Neuronal stem cell (in vitro differentiated cells): Measurements from ENCODE around the gene PC.

Experiments
- DNase-seq: peaks from one replicate; pipeline ENCODE4 v3.0.0-alpha.2; 2013; ENCODE audit warnings: low spot score
- H2AFZ ChIP-seq: one replicate; pipeline ENCODE4 v1.6.1; 2013; ENCODE audit warnings: mild to moderate bottlenecking, low read length, inconsistent platforms
- H2AK5ac ChIP-seq: 2 replicates; pipeline ENCODE4 v1.6.1; 2013; ENCODE audit warnings: low read depth, mild to moderate bottlenecking, inconsistent platforms, low read length, moderate library complexity, mixed read lengths
- H2BK120ac ChIP-seq: 2 replicates; pipeline ENCODE4 v1.6.1; 2013; ENCODE audit warnings: low read depth, mild to moderate bottlenecking, inconsistent platforms, low read length, moderate library complexity, mixed read lengths
- H2BK12ac ChIP-seq: one replicate; pipeline ENCODE4 v1.6.1; 2013; ENCODE audit warnings: low read length, inconsistent platforms
- H2BK15ac ChIP-seq: 2 replicates; pipeline ENCODE4 v1.6.1; 2013; ENCODE audit warnings: mild to moderate bottlenecking, low read length, inconsistent platforms, mixed read lengths
- H2BK5ac ChIP-seq: one replicate; pipeline ENCODE4 v1.6.1; 2013; ENCODE audit warnings: inconsistent platforms, mild to moderate bottlenecking, low read length, moderate library complexity
- H3K14ac ChIP-seq: one replicate; pipeline ENCODE4 v1.6.1; 2013; ENCODE audit warnings: low read length, inconsistent platforms
- H3K18ac ChIP-seq: 2 replicates; pipeline ENCODE4 v1.6.1; 2013; ENCODE audit warnings: low read length, inconsistent platforms
- H3K23ac ChIP-seq: 2 replicates; pipeline ENCODE4 v1.6.1; 2013; ENCODE audit warnings: low read depth, mild to moderate bottlenecking, mixed read lengths, low read length, inconsistent platforms; ENCODE audit not compliant: poor library complexity
- H3K27ac ChIP-seq: replicated peaks from 3 replicates; pipeline ENCODE4 v1.5.1; 2013; ENCODE audit warnings: low read length, inconsistent platforms
- H3K27me3 ChIP-seq, 3 experiments: 2 replicates each; pipeline ENCODE4 v1.6.1; 2013; ENCODE audit warnings: low read length in 3 of 3, mild to moderate bottlenecking in 2 of 3, inconsistent platforms in 1 of 3, low read depth in 1 of 3, mixed read lengths in 1 of 3, moderate library complexity in 1 of 3; ENCODE audit not compliant: control insufficient read depth in 3 of 3, insufficient read depth in 3 of 3
- H3K36me3 ChIP-seq, 2 donors: replicated peaks in 1 of 2; 2 replicates each; pipeline ENCODE4 v1.6.1; 2013; ENCODE audit warnings: low read length in 2 of 2; ENCODE audit not compliant: control insufficient read depth in 2 of 2, insufficient read depth in 2 of 2
- H3K4ac ChIP-seq: 2 replicates; pipeline ENCODE4 v1.6.1; 2013; ENCODE audit warnings: inconsistent platforms, mild to moderate bottlenecking, low read length, moderate library complexity
- H3K4me1 ChIP-seq, 2 donors: 1 replicate in 1 of 2; 2 replicates in 1 of 2; pipeline ENCODE4 v1.6.1; 2013; ENCODE audit warnings: low read length in 2 of 2, low read depth in 1 of 2; ENCODE audit not compliant: control insufficient read depth in 2 of 2, insufficient read depth in 1 of 2
- H3K4me2 ChIP-seq: one replicate; pipeline ENCODE4 v1.6.1; 2013; ENCODE audit warnings: mild to moderate bottlenecking, low read length, inconsistent platforms; ENCODE audit not compliant: insufficient read depth, poor library complexity, severe bottlenecking
- H3K4me3 ChIP-seq, 2 donors: 2 replicates each; pipeline ENCODE4 v1.5.1; 2013; ENCODE audit warnings: low read length in 2 of 2, mild to moderate bottlenecking in 2 of 2, inconsistent platforms in 1 of 2, moderate library complexity in 1 of 2
- H3K79me1 ChIP-seq: one replicate; pipeline ENCODE4 v1.6.1; 2013; ENCODE audit warnings: low read depth, mild to moderate bottlenecking, inconsistent platforms, low read length, moderate library complexity
- H3K9ac ChIP-seq: one replicate; pipeline ENCODE4 v1.6.1; 2013; ENCODE audit warnings: mild to moderate bottlenecking, low read depth, low read length, inconsistent platforms; ENCODE audit not compliant: poor library complexity
- H3K9me3 ChIP-seq, 2 donors: replicated peaks in 1 of 2; 2 replicates each; pipeline versions ENCODE3 to v1.6.1; 2013; ENCODE audit warnings: low read length in 2 of 2, mild to moderate bottlenecking in 2 of 2, inconsistent platforms in 1 of 2, low read depth in 1 of 2, mixed read lengths in 1 of 2, moderate library complexity in 1 of 2; ENCODE audit not compliant: control insufficient read depth in 2 of 2, insufficient read depth in 1 of 2
- H4K8ac ChIP-seq: one replicate; pipeline ENCODE4 v1.6.1; 2013; ENCODE audit warnings: low read depth, mild to moderate bottlenecking, inconsistent platforms, low read length, moderate library complexity
- H4K91ac ChIP-seq: one replicate; pipeline ENCODE4 v1.6.1; 2013; ENCODE audit warnings: low read length, low read depth, mild to moderate bottlenecking, inconsistent platforms; ENCODE audit not compliant: poor library complexity
- WGBS, 2 donors: extraction: QIAGEN DNeasy Blood & Tissue Kit; methylation state at CpG; one replicate each; pipeline ENCODE4 v1.1.7; 2013; ENCODE audit warnings: missing lambda C conversion rate in 2 of 2, mixed read lengths in 1 of 2; ENCODE audit not compliant: insufficient read length in 2 of 2, insufficient replicate concordance in 1 of 2; ENCODE audit errors: extremely low coverage in 2 of 2; 5-methylcytosine and 5-hydroxymethylcytosine counted together

The PC gene

DNA sequence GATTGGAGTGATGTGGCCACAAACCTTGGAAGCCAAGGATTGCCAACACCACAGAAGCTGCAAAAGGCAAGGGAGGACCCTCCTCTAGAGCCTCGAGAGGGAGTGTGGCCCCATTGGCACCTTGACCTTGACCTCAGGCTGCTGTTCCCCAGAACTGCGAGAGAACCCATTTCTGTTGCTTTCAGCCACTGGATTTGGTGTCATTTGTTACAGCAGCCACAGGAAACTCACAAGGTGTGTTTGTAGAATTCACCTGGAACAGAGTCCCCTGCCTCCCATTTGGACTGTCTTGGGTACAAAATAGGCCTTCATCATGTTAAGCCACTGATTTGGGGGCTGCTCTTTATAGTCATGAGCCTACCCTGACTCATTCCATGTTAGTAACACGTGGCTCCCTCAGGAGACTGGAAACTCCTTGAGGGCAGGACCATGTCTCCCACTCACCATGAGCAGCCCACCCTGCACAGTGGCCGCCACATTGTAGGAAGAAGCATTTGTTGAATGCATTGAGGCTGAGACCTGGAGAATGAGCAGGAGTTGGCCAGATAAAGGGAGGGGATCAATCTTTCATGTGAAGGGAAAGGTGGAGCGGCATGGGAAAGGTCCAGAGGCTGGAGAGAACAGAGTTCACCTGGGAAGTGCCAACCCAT is 25.2 kb upstream of the PC start:
- no peak overlapping the region for H2AFZ ChIP-seq
- no CpG with 5 or more reads among the region's 5 CpGs for WGBS, 2 donors

DNA sequence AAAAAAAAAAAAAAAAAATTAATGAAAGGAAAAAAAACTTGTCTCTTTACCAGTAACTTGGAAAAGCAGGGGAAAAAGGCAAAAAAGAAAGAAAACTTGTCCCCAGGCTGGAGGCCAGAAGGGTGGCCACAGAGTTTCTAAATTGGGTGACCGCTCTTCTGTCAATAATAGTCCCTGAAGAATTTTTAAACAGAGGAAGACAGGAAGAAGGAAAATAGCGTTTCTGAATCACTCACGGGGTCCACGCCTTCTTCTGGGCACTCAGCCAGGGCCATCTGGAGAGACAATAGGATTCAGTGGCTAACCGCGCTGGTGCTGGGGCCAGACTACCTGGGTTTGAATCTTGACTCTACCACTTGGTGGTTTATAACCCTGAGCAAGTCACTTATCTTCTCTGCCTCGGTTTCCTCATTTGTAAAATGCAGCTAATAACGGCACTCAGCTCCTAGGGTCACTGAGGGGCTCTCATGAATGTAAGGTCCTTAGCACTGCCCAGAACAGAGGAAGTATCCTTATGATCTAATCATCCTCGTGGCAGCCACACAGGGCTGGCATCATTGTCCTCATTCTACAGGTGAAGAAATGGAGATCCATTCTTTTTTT is 23.9 kb upstream of the PC start:
- no peak for DNase-seq
- H2BK120ac ChIP-seq: no peak overlapping the region
- H2AK5ac ChIP-seq: no peak overlapping the region
- no peak overlapping the region for H3K4ac ChIP-seq
- no peak overlapping the region for H4K8ac ChIP-seq
- no peak overlapping the region for H2BK12ac ChIP-seq
- H3K4me3 ChIP-seq: no peak overlapping the region
- no peak overlapping the region for H3K23ac ChIP-seq
- no peak overlapping the region for H2AFZ ChIP-seq
- no peak overlapping the region for H3K9ac ChIP-seq
- H3K4me2 ChIP-seq: no peak overlapping the region
- WGBS, 2 donors: no CpG with 5 or more reads among the region's 9 CpGs
- H3K36me3 ChIP-seq: no peaks in the 10 kb centered on the region
- no peak overlapping the region for H3K18ac ChIP-seq
- peaks cover under 1% of the 10 kb centered on the region in 2 donors for H3K4me1 ChIP-seq
- peaks cover 0 to 8% (median 0%) of the 10 kb centered on the region in 3 experiments for H3K27me3 ChIP-seq
- no peak overlapping the region for H3K14ac ChIP-seq
- H2BK15ac ChIP-seq: no peak overlapping the region
- H3K9me3 ChIP-seq: no peaks in the 10 kb centered on the region
- no peak overlapping the region for H3K27ac ChIP-seq
- no peak overlapping the region for H2BK5ac ChIP-seq
- no peak overlapping the region for H4K91ac ChIP-seq
- H3K79me1 ChIP-seq: peaks cover 2% of the 10 kb centered on the region

More for the DNA sequence above, 25.2 kb upstream of the PC start:
- no peak for DNase-seq
- no peak overlapping the region for H4K91ac ChIP-seq
- H2BK5ac ChIP-seq: no peak overlapping the region
- H3K36me3 ChIP-seq: no peaks in the 10 kb centered on the region
- H3K79me1 ChIP-seq: peaks cover 2% of the 10 kb centered on the region
- no peak overlapping the region for H2BK15ac ChIP-seq
- no peak overlapping the region for H2BK120ac ChIP-seq
- H3K4me3 ChIP-seq: no peak overlapping the region
- no peak overlapping the region for H2BK12ac ChIP-seq
- no peak overlapping the region for H3K4me2 ChIP-seq
- no peak overlapping the region for H2AK5ac ChIP-seq
- H3K14ac ChIP-seq: no peak overlapping the region
- peaks cover 5 to 6% of the 10 kb centered on the region in 2 donors for H3K4me1 ChIP-seq
- H3K27me3 ChIP-seq: peaks cover 0 to 8% (median 0%) of the 10 kb centered on the region in 3 experiments
- H4K8ac ChIP-seq: no peak overlapping the region
- H3K23ac ChIP-seq: no peak overlapping the region
- no peak overlapping the region for H3K4ac ChIP-seq
- H3K27ac ChIP-seq: no peak overlapping the region
- H3K9ac ChIP-seq: no peak overlapping the region
- no peaks in the 10 kb centered on the region for H3K9me3 ChIP-seq
- H3K18ac ChIP-seq: no peak overlapping the region

DNA sequence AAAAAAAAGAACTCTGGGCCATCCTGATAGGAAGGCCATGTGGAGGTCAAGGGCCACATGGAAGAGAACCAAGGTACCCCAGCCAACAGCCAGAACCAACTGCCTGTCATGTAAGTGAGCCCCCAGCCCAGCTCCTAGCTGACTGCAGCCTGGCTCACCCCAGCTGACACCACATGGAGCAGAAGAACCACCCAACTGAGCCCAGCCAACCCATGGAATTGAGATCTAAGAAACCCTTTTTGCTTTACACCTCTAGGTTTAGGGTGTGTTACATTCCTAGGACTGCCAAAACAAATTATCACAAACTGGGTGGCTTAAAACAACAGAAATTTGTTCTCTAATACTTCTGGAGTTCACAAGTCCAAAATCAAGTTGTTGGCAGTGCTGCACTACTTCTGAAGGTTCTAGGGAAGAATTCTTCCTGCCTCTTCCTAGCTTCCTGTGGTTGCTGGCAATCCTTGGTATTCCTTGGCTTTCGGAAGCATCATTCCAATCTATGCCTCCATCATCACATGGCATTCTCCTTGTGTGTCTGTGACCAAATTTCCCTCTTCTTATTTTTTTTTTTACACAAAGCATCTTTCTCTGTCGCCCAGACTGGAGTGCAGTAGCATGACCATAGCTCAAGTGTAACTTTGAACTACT is 21.3 kb upstream of the PC start:
- no peak overlapping the region for H3K4ac ChIP-seq
- H2AK5ac ChIP-seq: no peak overlapping the region
- peaks cover 0 to 2% of the 10 kb centered on the region in 2 donors for H3K4me1 ChIP-seq
- H3K4me3 ChIP-seq: no peak overlapping the region
- H2AFZ ChIP-seq: no peak overlapping the region
- no peak overlapping the region for H2BK120ac ChIP-seq
- DNase-seq: no peak
- H3K23ac ChIP-seq: no peak overlapping the region
- H2BK5ac ChIP-seq: no peak overlapping the region
- no peak overlapping the region for H2BK12ac ChIP-seq
- H4K8ac ChIP-seq: no peak overlapping the region
- H3K27me3 ChIP-seq: peaks cover 0 to 3% (median 0%) of the 10 kb centered on the region in 3 experiments
- no peak overlapping the region for H3K27ac ChIP-seq
- H3K79me1 ChIP-seq: no peaks in the 10 kb centered on the region
- H3K18ac ChIP-seq: no peak overlapping the region
- no peak overlapping the region for H3K9ac ChIP-seq
- H3K4me2 ChIP-seq: no peak overlapping the region
- WGBS, 2 donors: no CpG with 5 or more reads among the region's 2 CpGs
- no peak overlapping the region for H2BK15ac ChIP-seq
- H3K36me3 ChIP-seq: no peaks in the 10 kb centered on the region
- no peaks in the 10 kb centered on the region for H3K9me3 ChIP-seq
- H3K14ac ChIP-seq: no peak overlapping the region
- no peak overlapping the region for H4K91ac ChIP-seq

DNA sequence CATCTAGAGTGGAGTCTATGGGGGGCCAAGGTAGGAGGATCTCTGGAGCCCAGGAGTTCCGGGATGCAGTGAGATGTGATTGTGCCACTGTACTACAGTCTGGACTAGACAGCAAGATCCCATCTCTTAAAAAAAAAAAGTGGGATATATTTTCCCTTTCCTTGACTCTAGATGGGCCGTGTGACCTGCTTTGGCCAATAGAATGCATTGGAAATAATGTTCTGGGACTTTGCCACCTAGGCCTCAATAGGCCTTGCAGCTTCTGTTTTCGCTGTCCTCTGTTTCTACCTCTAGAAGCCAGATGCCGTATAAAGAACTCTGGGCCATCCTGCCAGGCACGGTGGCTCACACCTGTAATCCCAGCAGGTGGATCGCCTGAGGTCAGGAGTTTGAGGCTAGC is 20.5 kb upstream of the PC start:
- H2BK12ac ChIP-seq: no peak overlapping the region
- no peak overlapping the region for H4K91ac ChIP-seq
- no peaks in the 10 kb centered on the region for H3K79me1 ChIP-seq
- H3K18ac ChIP-seq: no peak overlapping the region
- H3K14ac ChIP-seq: no peak overlapping the region
- no peaks in the 10 kb centered on the region for H3K36me3 ChIP-seq
- H4K8ac ChIP-seq: no peak overlapping the region
- no peak for DNase-seq
- H3K4me2 ChIP-seq: no peak overlapping the region
- H2BK15ac ChIP-seq: no peak overlapping the region
- H3K9me3 ChIP-seq: no peaks in the 10 kb centered on the region
- WGBS, 2 donors: no CpG with 5 or more reads among the region's 6 CpGs
- no peak overlapping the region for H2BK5ac ChIP-seq
- peaks cover 0 to 6% of the 10 kb centered on the region in 2 donors for H3K4me1 ChIP-seq
- H3K27ac ChIP-seq: no peak overlapping the region
- no peak overlapping the region for H3K9ac ChIP-seq
- H2AFZ ChIP-seq: no peak overlapping the region
- H3K23ac ChIP-seq: no peak overlapping the region
- no peak overlapping the region for H3K4me3 ChIP-seq
- H2AK5ac ChIP-seq: no peak overlapping the region
- no peak overlapping the region for H3K4ac ChIP-seq
- H3K27me3 ChIP-seq: peaks cover 0 to under 1% (median 0%) of the 10 kb centered on the region in 3 experiments
- H2BK120ac ChIP-seq: no peak overlapping the region
